Measurements from ENCODE around the gene ANKRD16.

Gene ANKRD16

DNA sequence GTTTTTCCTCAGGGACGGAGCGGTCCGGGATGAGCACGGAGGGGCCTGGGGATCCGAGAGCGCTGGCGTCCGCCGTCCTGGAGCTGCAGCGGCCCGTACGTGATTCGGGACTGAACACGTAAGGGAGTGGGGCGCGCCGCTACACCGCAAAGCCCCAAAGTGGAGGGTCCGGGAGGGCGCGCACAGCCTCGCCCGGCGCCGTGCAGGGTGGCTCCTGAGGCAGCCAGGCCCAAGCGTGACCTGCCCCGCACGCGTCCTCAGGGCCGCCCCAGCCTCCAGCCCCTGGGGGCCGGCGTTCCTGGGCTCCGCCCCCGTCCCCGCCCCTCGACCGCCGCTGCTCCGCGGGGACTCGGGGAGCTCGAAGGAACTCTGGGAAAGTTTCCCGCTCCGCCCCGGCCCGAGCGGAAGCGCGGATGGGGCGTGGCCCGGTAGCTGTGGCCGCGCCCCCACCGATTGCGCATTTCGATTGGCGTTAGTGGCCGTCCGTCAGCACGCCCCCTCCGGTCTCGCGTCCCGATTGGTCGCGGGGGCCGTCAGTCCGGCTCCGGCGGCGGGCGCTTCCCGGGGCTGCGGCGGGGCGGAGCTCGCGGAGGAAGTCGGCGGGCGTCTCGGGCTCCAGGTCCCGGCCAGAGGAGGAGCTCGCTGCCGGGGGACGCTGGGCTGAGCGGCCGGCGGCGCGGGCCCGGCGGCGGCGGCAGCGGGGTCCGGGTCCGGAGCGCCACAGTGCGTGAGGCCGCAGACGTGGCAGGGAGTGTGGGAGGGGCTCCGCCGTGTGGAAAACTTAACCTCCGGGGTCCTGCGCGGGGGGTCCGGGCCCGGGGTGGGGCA lies at the start of gene ANKRD16, which contains the start of gene FBH1:
Gene ANKRD16, minus strand, starts transcription at position 270 of the 828 bp plus-strand sequence. CDS start 539 bp downstream, outside the sequence.
Gene FBH1, plus strand, starts transcription at position 620 of the 828 bp plus-strand sequence. Its CDS starts 103 bp downstream, at position 723.
- H3K4me3 ChIP-seq (ENCODE audit: low read depth, low read length), result peak within 1 kb of the TSS; percentile 89
- peak; percentile 100 for DNase-seq (ENCODE audit: low read depth)
- no peak for TF ChIP-seq CTCF (IDR thresholded peaks at IDR 0.05; ENCODE audit: insufficient read depth, low read depth, low read length, missing control alignments)

- H3K4me3 ChIP-seq (ENCODE audit: low read depth, low read length), result no peak overlapping the region
- TF ChIP-seq CTCF (IDR thresholded peaks at IDR 0.05; ENCODE audit: insufficient read depth, low read depth, low read length, missing control alignments), result no peak
- DNase-seq (ENCODE audit: low read depth), result no peak
Measured at GRCh38 chr10:5938291-5938690, 48.6 kb upstream of the ANKRD16 start.

DNA sequence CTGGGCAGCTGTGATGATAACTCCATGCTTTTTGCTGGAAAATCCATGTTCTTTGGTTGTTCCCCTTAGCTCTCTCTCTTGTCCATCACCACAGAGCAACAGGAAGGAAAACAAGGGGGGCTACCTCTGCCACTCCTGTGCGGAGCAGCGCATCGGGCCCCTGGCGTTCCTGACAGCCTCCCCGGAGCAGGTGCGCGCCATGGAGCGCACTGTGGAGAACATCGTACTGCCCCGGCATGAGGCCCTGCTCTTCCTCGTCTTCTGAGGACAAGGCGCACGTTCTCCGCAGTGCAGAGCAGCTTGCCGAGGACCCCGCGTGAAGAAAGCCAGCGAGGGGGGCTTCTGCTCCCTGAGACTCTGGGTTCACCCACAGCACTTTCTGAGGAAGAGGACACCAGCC lies 47.3 kb upstream of the ANKRD16 start:
- no peak overlapping the region for H3K4me3 ChIP-seq (ENCODE audit: low read depth, low read length)
- TF ChIP-seq CTCF (IDR thresholded peaks at IDR 0.05; ENCODE audit: insufficient read depth, low read depth, low read length, missing control alignments), result no peak
- DNase-seq (ENCODE audit: low read depth), result no peak

DNA sequence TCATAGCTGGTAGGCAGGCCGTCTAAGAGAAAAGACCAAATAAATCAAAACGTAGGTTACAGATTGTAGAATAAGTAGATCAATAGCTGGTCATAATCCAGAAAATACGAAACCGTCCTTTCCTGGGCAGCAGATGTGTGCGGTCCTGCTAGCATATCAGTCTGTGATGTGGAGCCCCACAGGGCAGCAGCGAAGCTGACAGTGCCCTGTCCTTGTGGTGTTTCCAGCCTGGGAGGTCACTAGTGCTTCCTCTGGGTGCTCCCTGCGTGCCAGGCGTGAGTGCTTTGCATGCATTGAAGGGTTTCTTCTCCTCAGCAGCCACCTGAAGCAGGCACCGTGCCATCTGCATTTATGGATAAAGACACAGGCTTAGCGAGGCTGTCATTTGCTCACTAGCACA lies 45.9 kb upstream of the ANKRD16 start:
- DNase-seq (ENCODE audit: low read depth), result no peak
- no peak for TF ChIP-seq CTCF (IDR thresholded peaks at IDR 0.05; ENCODE audit: insufficient read depth, low read depth, low read length, missing control alignments)
- no peak overlapping the region for H3K4me3 ChIP-seq (ENCODE audit: low read depth, low read length)

- no peak overlapping the region for H3K4me3 ChIP-seq (ENCODE audit: low read depth, low read length)
- no peak for TF ChIP-seq CTCF (IDR thresholded peaks at IDR 0.05; ENCODE audit: insufficient read depth, low read depth, low read length, missing control alignments)
- DNase-seq (ENCODE audit: low read depth), result no peak
Measured at GRCh38 chr10:5933909-5934546, 44.3 kb upstream of the ANKRD16 start.

DNA sequence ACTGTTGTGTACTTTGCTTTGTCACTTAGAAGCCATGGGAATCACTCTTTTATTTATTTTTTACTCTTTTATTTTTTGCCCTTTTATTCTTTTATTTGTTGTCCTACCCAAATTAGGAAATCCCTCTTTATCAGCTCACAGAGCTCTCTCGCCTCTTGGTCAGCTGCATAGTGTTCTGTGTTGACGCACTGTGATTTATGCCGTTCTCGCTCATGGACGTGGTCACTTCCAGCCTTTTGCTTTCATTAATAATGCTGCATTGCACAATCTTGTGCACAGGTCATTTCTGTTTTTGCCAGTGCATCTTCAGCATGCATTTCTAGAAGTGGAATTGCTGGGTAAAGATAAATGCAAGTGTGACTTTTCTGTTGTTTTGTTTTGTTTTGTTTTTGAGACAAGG lies 42.7 kb upstream of the ANKRD16 start:
- TF ChIP-seq CTCF (IDR thresholded peaks at IDR 0.05; ENCODE audit: insufficient read depth, low read depth, low read length, missing control alignments), result no peak
- no peak for DNase-seq (ENCODE audit: low read depth)
- H3K4me3 ChIP-seq (ENCODE audit: low read depth, low read length), result no peak overlapping the region

Data from GM12865 (cell line).